Activated T-cell treated with anti-CD3 and anti-CD28 coated beads, Interleukin-2, amount 50 U/mL, for 4 hours (primary cell): ENCODE measurements around the gene PDXDC1. TPM values are rescaled to one million over a fixed set of nuclear protein-coding genes. Genes with fewer than 3 reads are reported as not detected.
"Not testable (repeated sequence)": the region's sequence is repeated elsewhere in the genome, so short reads cannot be mapped to it uniquely, and the experiment has no call there.

Experiments used
- ATAC-seq, 2 donors: fragments of 200-7000 bp; cut with Tn5 transposase; one replicate each; pipeline ENCODE4 v1.10.0; 2021
- DNase-seq: peaks from one replicate; pipeline ENCODE4 v3.0.0-alpha.2; 2020
- H3K27me3 Mint-ChIP-seq: one replicate; pipeline ENCODE4 v1.8.0; 2021; ENCODE audit warnings: low read depth, mixed read lengths
- H3K36me3 Mint-ChIP-seq: one replicate; pipeline ENCODE4 v1.8.0; 2022; ENCODE audit warnings: mixed read lengths; ENCODE audit not compliant: insufficient read depth
- H3K4me1 Mint-ChIP-seq: one replicate; pipeline ENCODE4 v1.8.0; 2021; ENCODE audit warnings: low read depth, mixed read lengths
- H3K4me3 Mint-ChIP-seq: one replicate; pipeline ENCODE4 v1.8.0; 2021; ENCODE audit warnings: mild to moderate bottlenecking, moderate library complexity, mixed read lengths
- H3K9me3 Mint-ChIP-seq: one replicate; pipeline ENCODE4 v1.8.0; 2021; ENCODE audit warnings: mixed read lengths
- total RNA-seq, 3 donors: library from RNA; stranded (reverse); gene quantifications; one replicate each; pipeline ENCODE4 v1.2.1, GENCODE V29; 2021

Gene PDXDC1
- total RNA-seq, 3 donors from 2014 or later: 53.5 to 62.6 (median 62.2) TPM

- H3K27me3 Mint-ChIP-seq: not testable (repeated sequence)
- peak in 1 of 2 donors; percentile 21 for ATAC-seq
- peaks cover 33% of the 10 kb centered on the region for H3K36me3 Mint-ChIP-seq
Observed at GRCh38 chr16:14988092-14988491, 13.3 kb downstream of the PDXDC1 start.

GRCh38 chr16:14988661-14989191 lies 13.9 kb downstream of the PDXDC1 start:
- Mint-ChIP-seq H3K36me3 (peaks cover 37% of the 10 kb centered on the region), H3K4me1 (peaks cover 17% of the 10 kb centered on the region)
- not testable (repeated sequence) for H3K27me3 Mint-ChIP-seq, DNase-seq, H3K4me3 Mint-ChIP-seq, H3K9me3 Mint-ChIP-seq
- ATAC-seq: peak in 1 of 2 donors; percentile 14

More at GRCh38 chr16:14988092-14988491, 13.3 kb downstream of the PDXDC1 start:
- H3K9me3 Mint-ChIP-seq, H3K4me3 Mint-ChIP-seq, DNase-seq: not testable (repeated sequence)
- H3K4me1 Mint-ChIP-seq: peaks cover 17% of the 10 kb centered on the region

GRCh38 chr16:14989291-14990281 lies 14.8 kb downstream of the PDXDC1 start:
- ATAC-seq: peak; percentile 18 to 38

GRCh38 chr16:14993277-14994151 lies 18.7 kb downstream of the PDXDC1 start:
- peaks cover 27% of the 10 kb centered on the region for H3K36me3 Mint-ChIP-seq
- H3K4me1 Mint-ChIP-seq: peaks cover 20% of the 10 kb centered on the region
- H3K9me3 Mint-ChIP-seq, H3K27me3 Mint-ChIP-seq, ATAC-seq, DNase-seq, H3K4me3 Mint-ChIP-seq: not testable (repeated sequence)

More at GRCh38 chr16:14989291-14990281, 14.8 kb downstream of the PDXDC1 start:
- not testable (repeated sequence) for DNase-seq, H3K9me3 Mint-ChIP-seq, H3K4me3 Mint-ChIP-seq, H3K27me3 Mint-ChIP-seq
- Mint-ChIP-seq H3K36me3 (peaks cover 35% of the 10 kb centered on the region), H3K4me1 (peaks cover 20% of the 10 kb centered on the region)

GRCh38 chr16:14996702-14997101 lies 21.9 kb downstream of the PDXDC1 start:
- ATAC-seq, H3K27me3 Mint-ChIP-seq, H3K9me3 Mint-ChIP-seq, H3K4me3 Mint-ChIP-seq, DNase-seq: not testable (repeated sequence)
- H3K4me1 Mint-ChIP-seq: peaks cover 14% of the 10 kb centered on the region
- peaks cover 32% of the 10 kb centered on the region for H3K36me3 Mint-ChIP-seq

GRCh38 chr16:14998300-14998699 lies 23.5 kb downstream of the PDXDC1 start:
- ATAC-seq, DNase-seq, H3K9me3 Mint-ChIP-seq, H3K4me3 Mint-ChIP-seq, H3K27me3 Mint-ChIP-seq: not testable (repeated sequence)
- peaks cover 12% of the 10 kb centered on the region for H3K4me1 Mint-ChIP-seq
- H3K36me3 Mint-ChIP-seq: peaks cover 24% of the 10 kb centered on the region

- H3K4me1 Mint-ChIP-seq, ATAC-seq: not testable (repeated sequence)
- H3K36me3 Mint-ChIP-seq: peaks cover 30% of the 10 kb centered on the region
Observed at GRCh38 chr16:14999845-15000244, 25.0 kb downstream of the PDXDC1 start.

GRCh38 chr16:15002448-15002847 lies 27.6 kb downstream of the PDXDC1 start:
- H3K9me3 Mint-ChIP-seq, H3K27me3 Mint-ChIP-seq, DNase-seq, H3K4me3 Mint-ChIP-seq, ATAC-seq, H3K4me1 Mint-ChIP-seq: not testable (repeated sequence)
- peaks cover 40% of the 10 kb centered on the region for H3K36me3 Mint-ChIP-seq

More at GRCh38 chr16:14999845-15000244, 25.0 kb downstream of the PDXDC1 start:
- not testable (repeated sequence) for H3K4me3 Mint-ChIP-seq, DNase-seq, H3K9me3 Mint-ChIP-seq, H3K27me3 Mint-ChIP-seq

GRCh38 chr16:15005357-15006132 lies 30.7 kb downstream of the PDXDC1 start:
- H3K4me3 Mint-ChIP-seq, H3K27me3 Mint-ChIP-seq, ATAC-seq, H3K4me1 Mint-ChIP-seq, H3K9me3 Mint-ChIP-seq, DNase-seq: not testable (repeated sequence)
- peaks cover 35% of the 10 kb centered on the region for H3K36me3 Mint-ChIP-seq

GRCh38 chr16:15008647-15009046 lies 33.8 kb downstream of the PDXDC1 start:
- H3K4me3 Mint-ChIP-seq: not testable (repeated sequence)

GRCh38 chr16:15012941-15013340 lies 38.1 kb downstream of the PDXDC1 start:
- not testable (repeated sequence) for H3K4me3 Mint-ChIP-seq, DNase-seq, H3K9me3 Mint-ChIP-seq, ATAC-seq, H3K27me3 Mint-ChIP-seq
- H3K4me1 Mint-ChIP-seq: peaks cover 41% of the 10 kb centered on the region
- H3K36me3 Mint-ChIP-seq: peaks cover 28% of the 10 kb centered on the region

More at GRCh38 chr16:15008647-15009046, 33.8 kb downstream of the PDXDC1 start:
- not testable (repeated sequence) for ATAC-seq, DNase-seq, H3K27me3 Mint-ChIP-seq, H3K9me3 Mint-ChIP-seq
- H3K36me3 Mint-ChIP-seq: peaks cover 39% of the 10 kb centered on the region
- H3K4me1 Mint-ChIP-seq: peaks cover 18% of the 10 kb centered on the region

- H3K27me3 Mint-ChIP-seq, ATAC-seq, H3K4me3 Mint-ChIP-seq, DNase-seq, H3K9me3 Mint-ChIP-seq: not testable (repeated sequence)
- Mint-ChIP-seq H3K4me1 (peaks cover 41% of the 10 kb centered on the region), H3K36me3 (peaks cover 31% of the 10 kb centered on the region)
Observed at GRCh38 chr16:15015671-15016070, 40.8 kb downstream of the PDXDC1 start.

- H3K27me3 Mint-ChIP-seq, DNase-seq, ATAC-seq, H3K4me3 Mint-ChIP-seq, H3K9me3 Mint-ChIP-seq: not testable (repeated sequence)
- H3K4me1 Mint-ChIP-seq: peaks cover 38% of the 10 kb centered on the region
- H3K36me3 Mint-ChIP-seq: peaks cover 25% of the 10 kb centered on the region
Observed at GRCh38 chr16:15016354-15016753, 41.5 kb downstream of the PDXDC1 start.
